Body of pancreas (tissue), 4 donors: Measurements from ENCODE around the gene DPH6.

Source experiments
- POLR2A ChIP-seq, 3 donors: fragments of 450-650 bp; IDR thresholded peaks; one replicate each; pipeline ENCODE4 v1.6.1; 2016; ENCODE audit warnings: antibody characterized with exemption in 3 of 3, mild to moderate bottlenecking in 2 of 3
- TF ChIP-seq, protein P1 (sequence below), 7 experiments: fragments of 450-650 bp in 4 of 7; fragments of 200-600 bp in 3 of 7; sonication (generic) in 3 of 7; IDR thresholded peaks; one replicate each; pipeline ENCODE4 v1.5.1; 2016 to 2019; ENCODE audit warnings: antibody characterized with exemption in 7 of 7

DNA sequence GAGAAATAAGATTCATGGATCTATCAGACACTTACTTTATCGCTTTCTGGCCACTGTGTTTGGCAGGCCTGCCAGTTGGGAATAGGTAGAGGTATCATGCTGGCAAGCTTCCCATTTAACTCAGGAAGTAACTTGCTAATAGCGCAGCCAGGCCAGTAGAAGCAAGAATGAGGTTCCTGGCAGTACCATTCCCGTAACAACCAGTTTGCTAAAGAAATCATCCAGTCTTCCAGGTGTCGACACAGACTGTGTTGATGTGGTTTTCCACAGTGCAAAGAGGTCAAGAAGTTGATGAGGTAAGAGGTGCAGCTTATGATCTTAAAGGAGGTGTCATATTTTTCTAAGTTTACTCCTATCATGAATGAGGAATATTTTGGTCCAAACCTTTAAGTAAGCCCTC lies 46.2 kb downstream of the DPH6 start:
- TF ChIP-seq, protein P1, sequence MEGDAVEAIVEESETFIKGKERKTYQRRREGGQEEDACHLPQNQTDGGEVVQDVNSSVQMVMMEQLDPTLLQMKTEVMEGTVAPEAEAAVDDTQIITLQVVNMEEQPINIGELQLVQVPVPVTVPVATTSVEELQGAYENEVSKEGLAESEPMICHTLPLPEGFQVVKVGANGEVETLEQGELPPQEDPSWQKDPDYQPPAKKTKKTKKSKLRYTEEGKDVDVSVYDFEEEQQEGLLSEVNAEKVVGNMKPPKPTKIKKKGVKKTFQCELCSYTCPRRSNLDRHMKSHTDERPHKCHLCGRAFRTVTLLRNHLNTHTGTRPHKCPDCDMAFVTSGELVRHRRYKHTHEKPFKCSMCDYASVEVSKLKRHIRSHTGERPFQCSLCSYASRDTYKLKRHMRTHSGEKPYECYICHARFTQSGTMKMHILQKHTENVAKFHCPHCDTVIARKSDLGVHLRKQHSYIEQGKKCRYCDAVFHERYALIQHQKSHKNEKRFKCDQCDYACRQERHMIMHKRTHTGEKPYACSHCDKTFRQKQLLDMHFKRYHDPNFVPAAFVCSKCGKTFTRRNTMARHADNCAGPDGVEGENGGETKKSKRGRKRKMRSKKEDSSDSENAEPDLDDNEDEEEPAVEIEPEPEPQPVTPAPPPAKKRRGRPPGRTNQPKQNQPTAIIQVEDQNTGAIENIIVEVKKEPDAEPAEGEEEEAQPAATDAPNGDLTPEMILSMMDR (IDR thresholded peaks at IDR 0.05): no peak
- TF ChIP-seq POLR2A (IDR thresholded peaks at IDR 0.05): no peak
